Endodermal cell (in vitro differentiated cells): ENCODE measurements around the gene AMOT. TPM values are rescaled to one million over a fixed set of nuclear protein-coding genes. Genes with fewer than 3 reads are reported as not detected.

ENCODE experiments used
- DNase-seq: peaks from one replicate; pipeline ENCODE4 v3.0.0-alpha.2; 2017
- H3K27ac ChIP-seq: 2 replicates; pipeline ENCODE4 v1.5.1; 2013; ENCODE audit warnings: mild to moderate bottlenecking, low read depth, low read length, moderate library complexity
- H3K27me3 ChIP-seq: 2 replicates; pipeline ENCODE4 v1.6.1; 2013; ENCODE audit warnings: mild to moderate bottlenecking, low read length, moderate library complexity; ENCODE audit not compliant: insufficient read depth, control insufficient read depth, poor library complexity, severe bottlenecking
- H3K36me3 ChIP-seq: 2 replicates; pipeline ENCODE4 v1.7.0; 2013; ENCODE audit warnings: mild to moderate bottlenecking, low read length, moderate library complexity; ENCODE audit not compliant: control insufficient read depth, insufficient read depth
- H3K4me1 ChIP-seq: one replicate; pipeline ENCODE4 v1.7.0; 2013; ENCODE audit warnings: low read length; ENCODE audit not compliant: control insufficient read depth, insufficient read depth
- H3K4me3 ChIP-seq: 2 replicates; pipeline ENCODE4 v1.5.1; 2013; ENCODE audit warnings: mild to moderate bottlenecking, low read length, moderate library complexity
- H3K9ac ChIP-seq: 2 replicates; pipeline ENCODE4 v1.6.1; 2013; ENCODE audit warnings: mild to moderate bottlenecking, low read length, moderate library complexity; ENCODE audit not compliant: poor library complexity, severe bottlenecking; ENCODE audit errors: extremely low read depth
- H3K9me3 ChIP-seq: 2 replicates; pipeline ENCODE4 v1.6.1; 2013; ENCODE audit warnings: mild to moderate bottlenecking, low read length, moderate library complexity; ENCODE audit not compliant: control insufficient read depth
- H3K27ac Mint-ChIP-seq: 2 replicates; pipeline ENCODE4 v1.8.0; 2020; ENCODE audit warnings: mixed read lengths
- H3K27me3 Mint-ChIP-seq: 2 replicates; pipeline ENCODE4 v1.8.0; 2021; ENCODE audit warnings: mild to moderate bottlenecking, mixed read lengths; ENCODE audit not compliant: insufficient read depth
- H3K36me3 Mint-ChIP-seq: 2 replicates; pipeline ENCODE4 v1.8.0; 2020; ENCODE audit warnings: low read depth, mixed read lengths
- H3K4me1 Mint-ChIP-seq: 2 replicates; pipeline ENCODE4 v1.8.0; 2020; ENCODE audit warnings: mixed read lengths
- H3K4me3 Mint-ChIP-seq: 2 replicates; pipeline ENCODE4 v1.8.0; 2020; ENCODE audit warnings: mild to moderate bottlenecking, moderate library complexity, mixed read lengths
- H3K9me3 Mint-ChIP-seq: 2 replicates; pipeline ENCODE4 v1.8.0; 2020; ENCODE audit warnings: mild to moderate bottlenecking, mixed read lengths
- WGBS, 2 experiments: methylation state at CpG; one replicate each; pipeline versions ENCODE4 v1.1.5 to v1.1.7; 2013; ENCODE audit warnings: missing lambda C conversion rate in 2 of 2, mixed read lengths in 1 of 2; ENCODE audit not compliant: insufficient coverage in 1 of 2, insufficient read length in 1 of 2; 5-methylcytosine and 5-hydroxymethylcytosine counted together
- total RNA-seq, 2 donors: library from RNA; stranded (reverse); fragmentation: NEBNext Ultra II Directional in 1 of 2; extraction: Animal tissue kit (Norgen Biotek cat#: 25700) in 1 of 2; gene quantifications; 2 replicates in 1 of 2; 3 replicates in 1 of 2; pipeline ENCODE4 v1.2.1, GENCODE V29; 2021
- TF ChIP-seq, protein P1 (sequence below): fragments of 200-600 bp; sonication (generic); conservative IDR thresholded peaks from 2 replicates; pipeline ENCODE4 v1.5.0; 2021; ENCODE audit warnings: antibody characterized with exemption, mild to moderate bottlenecking

The AMOT gene
- total RNA-seq, 2 donors from 2014 or later, result 41.3 to 59.8 TPM

GRCh38 chrX:112830540-112830939 is 10.1 kb downstream of the AMOT start:
- TF ChIP-seq, protein P1, sequence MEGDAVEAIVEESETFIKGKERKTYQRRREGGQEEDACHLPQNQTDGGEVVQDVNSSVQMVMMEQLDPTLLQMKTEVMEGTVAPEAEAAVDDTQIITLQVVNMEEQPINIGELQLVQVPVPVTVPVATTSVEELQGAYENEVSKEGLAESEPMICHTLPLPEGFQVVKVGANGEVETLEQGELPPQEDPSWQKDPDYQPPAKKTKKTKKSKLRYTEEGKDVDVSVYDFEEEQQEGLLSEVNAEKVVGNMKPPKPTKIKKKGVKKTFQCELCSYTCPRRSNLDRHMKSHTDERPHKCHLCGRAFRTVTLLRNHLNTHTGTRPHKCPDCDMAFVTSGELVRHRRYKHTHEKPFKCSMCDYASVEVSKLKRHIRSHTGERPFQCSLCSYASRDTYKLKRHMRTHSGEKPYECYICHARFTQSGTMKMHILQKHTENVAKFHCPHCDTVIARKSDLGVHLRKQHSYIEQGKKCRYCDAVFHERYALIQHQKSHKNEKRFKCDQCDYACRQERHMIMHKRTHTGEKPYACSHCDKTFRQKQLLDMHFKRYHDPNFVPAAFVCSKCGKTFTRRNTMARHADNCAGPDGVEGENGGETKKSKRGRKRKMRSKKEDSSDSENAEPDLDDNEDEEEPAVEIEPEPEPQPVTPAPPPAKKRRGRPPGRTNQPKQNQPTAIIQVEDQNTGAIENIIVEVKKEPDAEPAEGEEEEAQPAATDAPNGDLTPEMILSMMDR, result no peak
- H3K4me1 ChIP-seq, result no peaks in the 10 kb centered on the region
- WGBS, 2 experiments, result 80 to 93% methylated on average over 1 to 3 of the region's 3 CpGs
- Mint-ChIP-seq H3K9me3 (no peaks in the 10 kb centered on the region), H3K27ac (no peak overlapping the region), H3K36me3 (peaks cover 8% of the 10 kb centered on the region), H3K27me3 (peaks cover 30% of the 10 kb centered on the region), H3K4me1 (peaks cover 25% of the 10 kb centered on the region), H3K4me3 (no peak overlapping the region)
- H3K27ac ChIP-seq, result no peak overlapping the region
- no peak overlapping the region for H3K4me3 ChIP-seq
- no peak for DNase-seq
- H3K9ac ChIP-seq, result no peak overlapping the region
- H3K9me3 ChIP-seq, result no peaks in the 10 kb centered on the region
- H3K27me3 ChIP-seq, result no peaks in the 10 kb centered on the region
- H3K36me3 ChIP-seq, result no peaks in the 10 kb centered on the region

- Mint-ChIP-seq H3K27me3 (peaks cover 22% of the 10 kb centered on the region), H3K4me3 (no peak overlapping the region), H3K9me3 (no peaks in the 10 kb centered on the region), H3K27ac (no peak overlapping the region), H3K4me1 (peaks cover 5% of the 10 kb centered on the region), H3K36me3 (peaks cover 12% of the 10 kb centered on the region)
- H3K9ac ChIP-seq, result no peak overlapping the region
- H3K9me3 ChIP-seq, result no peaks in the 10 kb centered on the region
- no peak overlapping the region for H3K4me3 ChIP-seq
- 100% methylated on average over 1 of the region's 1 CpG; no CpG with 5 or more reads in 1 of the 2 experiments for WGBS, 2 experiments
- H3K4me1 ChIP-seq, result no peaks in the 10 kb centered on the region
- H3K27me3 ChIP-seq, result no peaks in the 10 kb centered on the region
- H3K36me3 ChIP-seq, result no peaks in the 10 kb centered on the region
- H3K27ac ChIP-seq, result no peak overlapping the region
- DNase-seq, result no peak
- TF ChIP-seq, protein P1, result no peak
Measured at GRCh38 chrX:112827292-112827903, 13.2 kb downstream of the AMOT start.

DNA sequence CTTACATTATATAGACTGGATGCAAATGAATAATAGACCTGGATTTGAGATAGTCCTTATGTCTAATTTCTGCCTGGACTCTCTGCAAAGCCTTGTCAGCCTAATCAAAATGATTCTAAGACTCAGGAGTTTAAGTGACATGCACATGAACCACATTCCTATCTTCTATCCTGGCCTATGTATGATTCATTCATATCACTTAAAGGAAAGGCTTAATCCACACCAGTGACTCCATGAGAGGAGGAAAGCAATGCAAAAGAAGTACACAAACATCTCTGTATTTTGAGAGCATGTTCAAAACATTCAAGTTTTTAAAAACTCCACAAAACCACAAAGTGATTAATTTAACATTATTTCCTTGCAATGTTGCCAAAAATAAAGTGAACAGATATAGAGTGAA is 14.6 kb downstream of the AMOT start:
- peaks cover 19% of the 10 kb centered on the region for H3K36me3 Mint-ChIP-seq
- TF ChIP-seq, protein P1, result no peak
- no peaks in the 10 kb centered on the region for H3K4me1 ChIP-seq
- no peak overlapping the region for H3K27ac ChIP-seq
- H3K27ac Mint-ChIP-seq, result no peak overlapping the region
- no peaks in the 10 kb centered on the region for H3K9me3 ChIP-seq
- no peaks in the 10 kb centered on the region for H3K27me3 ChIP-seq
- no peak overlapping the region for H3K4me3 ChIP-seq
- H3K4me1 Mint-ChIP-seq, result no peaks in the 10 kb centered on the region
- H3K27me3 Mint-ChIP-seq, result peaks cover 22% of the 10 kb centered on the region
- no peak overlapping the region for H3K9ac ChIP-seq
- no peaks in the 10 kb centered on the region for H3K9me3 Mint-ChIP-seq
- H3K4me3 Mint-ChIP-seq, result no peak overlapping the region
- peaks cover 6% of the 10 kb centered on the region for H3K36me3 ChIP-seq
- no peak for DNase-seq
